Peyer's patch (tissue), 4 donors: ENCODE measurements around the gene OPCML.

ENCODE experiments used
- CTCF ChIP-seq, 6 experiments: fragments of 450-650 bp in 4 of 6; fragments of 200-600 bp in 2 of 6; sonication (generic) in 1 of 6; IDR thresholded peaks; one replicate each; pipeline ENCODE4 v1.5.1; 2017 to 2019; ENCODE audit warnings: antibody characterized with exemption in 6 of 6, mild to moderate bottlenecking in 3 of 6, moderate library complexity in 1 of 6
- POLR2A ChIP-seq, 2 donors: fragments of 450-650 bp; IDR thresholded peaks; one replicate each; pipeline ENCODE4 v1.5.1; 2017; ENCODE audit warnings: antibody characterized with exemption in 2 of 2, mild to moderate bottlenecking in 2 of 2, moderate library complexity in 2 of 2

GRCh38 chr11:132541794-132542193 lies 990.5 kb downstream of the OPCML start:
- TF ChIP-seq CTCF (IDR thresholded peaks at IDR 0.05) = no peak
- TF ChIP-seq POLR2A (IDR thresholded peaks at IDR 0.05) = no peak
